Measurements from ENCODE around the gene SLC30A7. TPM values are rescaled to one million over a fixed set of nuclear protein-coding genes. Genes with fewer than 3 reads are reported as not detected.

Gene SLC30A7
- total RNA-seq, 1 donor from 2014 or later = 22.2 TPM

- H3K4me2 ChIP-seq = no peak overlapping the region
- no peak overlapping the region for H3K9ac ChIP-seq
- H3K9me3 ChIP-seq (ENCODE audit: low read depth) = no peaks in the 10 kb centered on the region
- H3K4me3 ChIP-seq = no peak overlapping the region
- peaks cover 6% of the 10 kb centered on the region for H3K4me1 ChIP-seq
- no peaks in the 10 kb centered on the region for H4K20me1 ChIP-seq (ENCODE audit: low read depth)
- H3F3A ChIP-seq (ENCODE audit: low read depth) = no peaks in the 10 kb centered on the region
- Mint-ChIP-seq H3K27ac (no peak overlapping the region), H3K4me1 (peaks cover 9% of the 10 kb centered on the region), H3K36me3 (no peaks in the 10 kb centered on the region), H3K9me3 (no peaks in the 10 kb centered on the region), H3K4me3 (no peak overlapping the region), H3K27me3 (ENCODE audit: insufficient read depth, low read depth) (no peaks in the 10 kb centered on the region)
- no peak overlapping the region for H2AFZ ChIP-seq (replicated peaks)
- no peaks in the 10 kb centered on the region for H3K36me3 ChIP-seq
- H3K27ac ChIP-seq = no peak overlapping the region
- no peaks in the 10 kb centered on the region for H3K79me2 ChIP-seq (ENCODE audit: low read depth)
- H3K27me3 ChIP-seq = no peaks in the 10 kb centered on the region
- no peak for DNase-seq (ENCODE audit: low spot score)
- TF ChIP-seq EZH2 (IDR thresholded peaks at IDR 0.05) = no peak
- TF ChIP-seq, protein P1, sequence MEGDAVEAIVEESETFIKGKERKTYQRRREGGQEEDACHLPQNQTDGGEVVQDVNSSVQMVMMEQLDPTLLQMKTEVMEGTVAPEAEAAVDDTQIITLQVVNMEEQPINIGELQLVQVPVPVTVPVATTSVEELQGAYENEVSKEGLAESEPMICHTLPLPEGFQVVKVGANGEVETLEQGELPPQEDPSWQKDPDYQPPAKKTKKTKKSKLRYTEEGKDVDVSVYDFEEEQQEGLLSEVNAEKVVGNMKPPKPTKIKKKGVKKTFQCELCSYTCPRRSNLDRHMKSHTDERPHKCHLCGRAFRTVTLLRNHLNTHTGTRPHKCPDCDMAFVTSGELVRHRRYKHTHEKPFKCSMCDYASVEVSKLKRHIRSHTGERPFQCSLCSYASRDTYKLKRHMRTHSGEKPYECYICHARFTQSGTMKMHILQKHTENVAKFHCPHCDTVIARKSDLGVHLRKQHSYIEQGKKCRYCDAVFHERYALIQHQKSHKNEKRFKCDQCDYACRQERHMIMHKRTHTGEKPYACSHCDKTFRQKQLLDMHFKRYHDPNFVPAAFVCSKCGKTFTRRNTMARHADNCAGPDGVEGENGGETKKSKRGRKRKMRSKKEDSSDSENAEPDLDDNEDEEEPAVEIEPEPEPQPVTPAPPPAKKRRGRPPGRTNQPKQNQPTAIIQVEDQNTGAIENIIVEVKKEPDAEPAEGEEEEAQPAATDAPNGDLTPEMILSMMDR (IDR thresholded peaks at IDR 0.05) = no peak
- no peak for TF ChIP-seq EZH2phosphoT487 (IDR thresholded peaks at IDR 0.05)
These were observed 33.3 kb upstream of the SLC30A7 start for GRCh38 chr1:100862591-100862990.

- Histone ChIP-seq H3K4me3 (no peak overlapping the region), H3K9ac (no peak overlapping the region), H3K27me3 (no peaks in the 10 kb centered on the region), H4K20me1 (ENCODE audit: low read depth) (no peaks in the 10 kb centered on the region), H3K79me2 (ENCODE audit: low read depth) (no peaks in the 10 kb centered on the region), H2AFZ (replicated peaks) (no peak overlapping the region), H3F3A (ENCODE audit: low read depth) (no peaks in the 10 kb centered on the region), H3K9me3 (ENCODE audit: low read depth) (no peaks in the 10 kb centered on the region), H3K27ac (no peak overlapping the region), H3K36me3 (no peaks in the 10 kb centered on the region), H3K4me1 (no peaks in the 10 kb centered on the region), H3K4me2 (no peak overlapping the region)
- H3K27ac Mint-ChIP-seq = no peak overlapping the region
- TF ChIP-seq EZH2 (IDR thresholded peaks at IDR 0.05) (no peak), EZH2phosphoT487 (IDR thresholded peaks at IDR 0.05) (no peak)
- TF ChIP-seq, protein P1 (IDR thresholded peaks at IDR 0.05) = peak; percentile 67
- DNase-seq (ENCODE audit: low spot score) = peak; percentile 18
- H3K27me3 Mint-ChIP-seq (ENCODE audit: insufficient read depth, low read depth) = no peaks in the 10 kb centered on the region
- no peaks in the 10 kb centered on the region for H3K36me3 Mint-ChIP-seq
- peaks cover 4% of the 10 kb centered on the region for H3K4me1 Mint-ChIP-seq
- H3K4me3 Mint-ChIP-seq = no peak overlapping the region
- H3K9me3 Mint-ChIP-seq = no peaks in the 10 kb centered on the region
These were observed 29.6 kb upstream of the SLC30A7 start for GRCh38 chr1:100866041-100866900.

- Mint-ChIP-seq H3K4me3 (no peak overlapping the region), H3K27me3 (ENCODE audit: insufficient read depth, low read depth) (no peaks in the 10 kb centered on the region), H3K4me1 (peaks cover 4% of the 10 kb centered on the region), H3K27ac (no peak overlapping the region), H3K36me3 (no peaks in the 10 kb centered on the region), H3K9me3 (no peaks in the 10 kb centered on the region)
- H3K9ac ChIP-seq = no peak overlapping the region
- no peaks in the 10 kb centered on the region for H4K20me1 ChIP-seq (ENCODE audit: low read depth)
- H3F3A ChIP-seq (ENCODE audit: low read depth) = no peaks in the 10 kb centered on the region
- no peaks in the 10 kb centered on the region for H3K9me3 ChIP-seq (ENCODE audit: low read depth)
- H3K79me2 ChIP-seq (ENCODE audit: low read depth) = no peaks in the 10 kb centered on the region
- no peaks in the 10 kb centered on the region for H3K27me3 ChIP-seq
- H3K4me1 ChIP-seq = no peaks in the 10 kb centered on the region
- no peak for DNase-seq (ENCODE audit: low spot score)
- H3K27ac ChIP-seq = no peak overlapping the region
- H3K4me2 ChIP-seq = no peak overlapping the region
- TF ChIP-seq, protein P1 (IDR thresholded peaks at IDR 0.05) = no peak
- no peak overlapping the region for H3K4me3 ChIP-seq
- no peaks in the 10 kb centered on the region for H3K36me3 ChIP-seq
- H2AFZ ChIP-seq (replicated peaks) = no peak overlapping the region
These were observed 29.0 kb upstream of the SLC30A7 start for GRCh38 chr1:100866901-100867206.
